Activated CD8-positive, alpha-beta memory T cell treated with anti-CD3 and anti-CD28 coated beads, Interleukin-2, amount 10 ng/mL, durations not matched to agents 7 days and 5 days (primary cell): ENCODE measurements around the gene CRAMP1. TPM values are rescaled to one million over a fixed set of nuclear protein-coding genes. Genes with fewer than 3 reads are reported as not detected.
A peak's percentile ranks its signal among the peaks of the same experiment; 100 is the strongest.

Experiments used
- ATAC-seq: fragments of 150-1000 bp; cut with Tn5 transposase; one replicate; pipeline ENCODE4 v1.10.0; 2021; ENCODE audit warnings: moderate library complexity
- CTCF ChIA-PET: fragments of 350-600 bp; sonication (Branson Sonifier 250); formaldehyde crosslinking; loops from one replicate; lab custom pipeline; 2021; ENCODE audit warnings: antibody characterized with exemption; lab: Charles Lee
- DNase-seq: peaks from one replicate; pipeline ENCODE4 v3.0.0-alpha.2; 2020
- H3K27ac Mint-ChIP-seq: one replicate; pipeline ENCODE4 v1.8.0; 2021; ENCODE audit warnings: mild to moderate bottlenecking, mixed read lengths
- H3K27me3 Mint-ChIP-seq: one replicate; pipeline ENCODE4 v1.8.0; 2021; ENCODE audit warnings: mixed read lengths
- H3K36me3 Mint-ChIP-seq: one replicate; pipeline ENCODE4 v1.8.0; 2021; ENCODE audit warnings: mild to moderate bottlenecking, mixed read lengths
- H3K4me1 Mint-ChIP-seq: one replicate; pipeline ENCODE4 v1.8.0; 2021; ENCODE audit warnings: mixed read lengths
- H3K4me3 Mint-ChIP-seq: one replicate; pipeline ENCODE4 v1.8.0; 2021; ENCODE audit warnings: mild to moderate bottlenecking, moderate library complexity, mixed read lengths
- H3K9me3 Mint-ChIP-seq: one replicate; pipeline ENCODE4 v1.8.0; 2022; ENCODE audit warnings: low read depth, mixed read lengths
- total RNA-seq, 2 experiments: library from RNA; stranded (reverse); gene quantifications; one replicate each; pipeline ENCODE4 v1.2.3, GENCODE V29; 2021

CRAMP1 gene
- total RNA-seq, 2 experiments from 2014 or later, result 26.8 to 31.1 TPM

DNA sequence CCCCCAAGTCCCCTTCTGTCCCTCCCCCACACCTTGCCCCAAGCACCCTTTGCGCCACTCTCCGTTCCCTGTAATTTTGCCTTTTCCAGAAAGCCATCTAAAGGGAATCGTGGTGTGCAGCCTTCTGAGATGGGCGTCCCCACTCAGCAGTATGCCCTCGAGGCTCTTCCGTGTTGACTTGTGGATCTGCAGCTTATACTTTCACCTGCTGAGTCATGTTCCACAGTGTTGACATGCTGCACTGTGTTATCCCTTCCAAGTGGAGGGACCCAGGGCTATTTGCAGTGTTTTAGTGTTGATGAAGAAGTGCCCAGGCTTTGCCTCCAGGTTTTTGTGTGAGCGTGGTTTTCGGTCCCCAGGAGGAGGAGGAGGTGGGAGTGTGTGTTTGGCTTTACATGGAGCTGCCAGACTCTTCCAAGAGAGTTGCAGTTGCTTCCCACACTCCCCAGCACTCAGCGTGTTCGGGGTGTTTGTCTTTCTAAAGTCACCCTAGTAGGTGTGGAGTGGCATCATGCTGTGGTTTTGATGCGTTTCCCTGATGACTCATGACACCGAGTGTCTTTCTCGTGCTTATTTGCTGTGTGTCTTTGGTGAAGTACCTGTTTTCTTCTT lies 33.9 kb downstream of the CRAMP1 start:
- CTCF ChIA-PET, result no interaction called here

GRCh38 chr16:1647856-1648255 lies 35.7 kb downstream of the CRAMP1 start:
- no peak for ATAC-seq
- Mint-ChIP-seq H3K9me3 (no peaks in the 10 kb centered on the region), H3K27me3 (no peaks in the 10 kb centered on the region), H3K4me1 (peaks cover 18% of the 10 kb centered on the region), H3K36me3 (peaks cover 29% of the 10 kb centered on the region), H3K4me3 (no peak overlapping the region), H3K27ac (no peak overlapping the region)
- DNase-seq, result no peak
- CTCF ChIA-PET, result interaction anchor here (1.2 kb wide), 1 partner anchor 58 kb away, joined by 4 read pairs; the partner anchor contains the start of gene MAPK8IP3

More for the DNA sequence above, 33.9 kb downstream of the CRAMP1 start:
- ATAC-seq, result peak; percentile 91
- Mint-ChIP-seq H3K27me3 (no peaks in the 10 kb centered on the region), H3K4me3 (no peak overlapping the region), H3K9me3 (no peaks in the 10 kb centered on the region), H3K36me3 (peaks cover 26% of the 10 kb centered on the region), H3K27ac (peak overlapping the region; percentile 16), H3K4me1 (peaks cover 18% of the 10 kb centered on the region)
- peak; percentile 66 for DNase-seq

DNA sequence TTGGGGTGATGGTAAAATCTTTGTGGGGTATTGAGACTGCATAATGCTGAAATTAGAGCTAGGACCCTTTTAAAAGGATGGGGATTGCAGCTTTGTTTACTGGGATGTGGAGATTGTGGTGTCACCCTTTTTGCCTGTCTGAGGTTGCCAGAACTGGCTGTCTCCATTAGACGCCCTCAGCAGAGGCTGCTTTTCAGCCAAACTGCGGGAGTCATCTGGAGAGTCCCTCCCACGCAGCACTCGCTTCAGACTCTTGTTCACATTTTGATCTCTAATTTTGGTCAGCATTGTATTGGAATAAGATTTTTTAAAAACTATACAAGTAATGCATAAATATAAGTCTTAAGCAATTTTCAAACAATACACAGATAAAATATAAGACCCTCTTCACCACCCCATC lies 38.0 kb downstream of the CRAMP1 start:
- Mint-ChIP-seq H3K4me3 (no peak overlapping the region), H3K9me3 (no peaks in the 10 kb centered on the region), H3K27me3 (no peaks in the 10 kb centered on the region), H3K27ac (no peak overlapping the region), H3K4me1 (peaks cover 16% of the 10 kb centered on the region), H3K36me3 (peaks cover 28% of the 10 kb centered on the region)
- DNase-seq (no peak), ATAC-seq (no peak)
- CTCF ChIA-PET, result interaction anchor here (1.2 kb wide), 1 partner anchor 10 kb away, joined by 3 read pairs; no protein-coding TSS in a partner anchor

GRCh38 chr16:1651094-1651973 lies 39.2 kb downstream of the CRAMP1 start:
- Mint-ChIP-seq H3K27me3 (no peaks in the 10 kb centered on the region), H3K4me3 (no peak overlapping the region), H3K36me3 (peaks cover 24% of the 10 kb centered on the region), H3K27ac (peak overlapping the region; percentile 50), H3K9me3 (no peaks in the 10 kb centered on the region), H3K4me1 (peaks cover 6% of the 10 kb centered on the region)
- DNase-seq (peak; percentile 43), ATAC-seq (no peak)
- CTCF ChIA-PET, result no interaction called here

DNA sequence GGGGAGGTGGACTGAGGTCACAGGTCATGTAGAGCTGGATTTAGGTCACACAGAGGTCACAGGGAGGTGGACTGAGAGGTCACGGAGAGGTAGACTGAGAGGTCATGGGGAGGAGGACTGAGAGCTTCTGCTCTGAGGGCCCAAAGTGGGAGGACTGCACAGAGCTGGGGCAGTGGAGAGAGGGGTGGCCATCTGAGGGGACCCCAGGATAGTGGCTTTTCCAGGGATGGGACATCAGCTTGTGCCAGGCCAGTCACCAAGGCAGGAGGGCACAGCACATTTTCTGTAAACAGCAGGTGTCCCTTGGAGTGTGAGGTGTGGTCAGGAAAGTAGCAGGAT lies 39.8 kb downstream of the CRAMP1 start:
- Mint-ChIP-seq H3K36me3 (peaks cover 24% of the 10 kb centered on the region), H3K9me3 (no peaks in the 10 kb centered on the region), H3K27me3 (no peaks in the 10 kb centered on the region), H3K27ac (no peak overlapping the region), H3K4me3 (no peak overlapping the region), H3K4me1 (no peaks in the 10 kb centered on the region)
- DNase-seq (no peak), ATAC-seq (no peak)
- CTCF ChIA-PET, result no interaction called here

- Mint-ChIP-seq H3K27me3 (no peaks in the 10 kb centered on the region), H3K4me1 (peaks cover under 1% of the 10 kb centered on the region), H3K36me3 (peaks cover 22% of the 10 kb centered on the region), H3K9me3 (no peaks in the 10 kb centered on the region), H3K27ac (no peak overlapping the region), H3K4me3 (no peak overlapping the region)
- CTCF ChIA-PET, result interaction anchor here (1.4 kb wide), 1 partner anchor 53 kb away, joined by 3 read pairs; the partner anchor contains the start of gene MAPK8IP3
- DNase-seq (no peak), ATAC-seq (no peak)
Observed at GRCh38 chr16:1653023-1653422, 40.9 kb downstream of the CRAMP1 start.

- Mint-ChIP-seq H3K4me3 (no peak overlapping the region), H3K27ac (no peak overlapping the region), H3K27me3 (no peaks in the 10 kb centered on the region), H3K9me3 (no peaks in the 10 kb centered on the region), H3K36me3 (peaks cover 21% of the 10 kb centered on the region), H3K4me1 (peaks cover 7% of the 10 kb centered on the region)
- ATAC-seq, result no peak
- CTCF ChIA-PET, result no interaction called here
- DNase-seq, result no peak
Observed at GRCh38 chr16:1654505-1655268, 42.5 kb downstream of the CRAMP1 start.

GRCh38 chr16:1655269-1655807 lies 43.2 kb downstream of the CRAMP1 start:
- H3K27me3 Mint-ChIP-seq, result no peaks in the 10 kb centered on the region
- no peaks in the 10 kb centered on the region for H3K9me3 Mint-ChIP-seq
- no peak for DNase-seq
- H3K36me3 Mint-ChIP-seq, result peaks cover 23% of the 10 kb centered on the region
- CTCF ChIA-PET, result no interaction called here
- no peak for ATAC-seq
- H3K27ac Mint-ChIP-seq, result no peak overlapping the region
- H3K4me3 Mint-ChIP-seq, result no peak overlapping the region
- H3K4me1 Mint-ChIP-seq, result peaks cover 7% of the 10 kb centered on the region

GRCh38 chr16:1655909-1656807 lies 44.0 kb downstream of the CRAMP1 start:
- Mint-ChIP-seq H3K9me3 (no peaks in the 10 kb centered on the region), H3K36me3 (peaks cover 18% of the 10 kb centered on the region), H3K4me1 (peaks cover 7% of the 10 kb centered on the region), H3K27ac (no peak overlapping the region), H3K27me3 (no peaks in the 10 kb centered on the region), H3K4me3 (no peak overlapping the region)
- DNase-seq (no peak), ATAC-seq (no peak)
- CTCF ChIA-PET, result no interaction called here

DNA sequence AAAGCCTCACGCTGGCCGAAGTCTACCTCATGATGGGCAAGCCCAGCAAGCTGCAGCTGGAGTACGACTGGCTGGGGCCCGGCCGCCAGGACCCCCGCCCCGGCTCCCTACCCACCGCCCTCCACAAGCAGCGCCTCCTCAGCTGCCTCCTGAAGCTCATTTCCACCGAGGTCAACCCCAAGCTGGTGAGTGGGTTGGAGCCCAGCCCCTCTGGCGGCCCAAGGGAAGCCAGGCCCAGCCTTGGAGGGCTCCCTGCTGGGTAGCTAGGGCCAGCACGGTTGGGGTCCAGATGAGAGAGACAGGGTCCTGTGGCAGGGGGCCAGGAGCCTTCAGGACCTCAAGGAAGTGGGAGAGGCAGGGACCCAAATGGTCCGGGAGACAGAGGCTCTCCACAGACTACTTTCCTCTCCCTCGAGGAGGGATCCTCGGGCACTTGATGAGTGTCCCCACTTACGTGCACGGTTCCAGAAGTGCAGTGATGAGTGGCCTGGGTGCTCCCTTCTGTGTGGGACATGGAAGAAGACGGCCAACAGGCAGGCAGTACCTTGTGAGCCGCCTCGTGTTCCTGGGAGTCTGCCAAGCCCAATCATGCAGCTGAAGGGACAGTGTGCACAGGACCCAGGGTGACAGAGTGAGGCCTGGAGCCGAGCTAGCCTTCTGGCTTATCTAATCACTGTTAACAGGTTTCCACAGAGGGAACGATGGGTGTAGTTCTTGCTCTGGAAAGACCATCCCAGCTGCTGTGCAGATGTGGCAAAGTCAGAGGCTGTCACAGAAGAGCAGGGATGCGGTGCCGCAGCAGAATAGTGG lies 44.9 kb downstream of the CRAMP1 start:
- peaks cover 7% of the 10 kb centered on the region for H3K4me1 Mint-ChIP-seq
- no peak overlapping the region for H3K27ac Mint-ChIP-seq
- CTCF ChIA-PET, result no interaction called here
- ATAC-seq (no peak), DNase-seq (no peak)
- H3K4me3 Mint-ChIP-seq, result no peak overlapping the region
- H3K9me3 Mint-ChIP-seq, result no peaks in the 10 kb centered on the region
- H3K36me3 Mint-ChIP-seq, result peaks cover 9% of the 10 kb centered on the region
- H3K27me3 Mint-ChIP-seq, result no peaks in the 10 kb centered on the region

DNA sequence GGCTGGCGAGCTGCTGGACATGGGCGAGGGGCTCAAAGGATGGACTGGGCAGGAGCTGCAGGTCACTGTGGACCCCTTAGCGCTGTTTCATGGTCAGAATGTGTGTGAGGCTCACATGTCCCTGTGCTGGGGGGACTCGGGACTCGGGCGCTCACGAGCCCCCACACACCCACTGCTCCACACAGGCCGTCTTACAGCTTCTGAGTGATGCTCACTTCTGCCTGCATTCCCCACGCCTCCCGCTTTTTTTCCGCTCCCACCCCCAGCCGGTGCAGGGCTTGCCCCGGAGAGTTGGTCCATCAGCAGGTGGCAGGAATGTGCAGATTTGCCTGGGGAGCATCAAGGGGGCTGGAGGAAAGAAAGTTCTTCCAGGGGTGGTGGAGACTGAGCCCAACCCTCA lies 45.7 kb downstream of the CRAMP1 start:
- ATAC-seq, result no peak
- DNase-seq, result no peak
- Mint-ChIP-seq H3K4me1 (peaks cover 7% of the 10 kb centered on the region), H3K27ac (no peak overlapping the region), H3K9me3 (no peaks in the 10 kb centered on the region), H3K27me3 (no peaks in the 10 kb centered on the region), H3K36me3 (peaks cover 9% of the 10 kb centered on the region), H3K4me3 (no peak overlapping the region)
- CTCF ChIA-PET, result no interaction called here

DNA sequence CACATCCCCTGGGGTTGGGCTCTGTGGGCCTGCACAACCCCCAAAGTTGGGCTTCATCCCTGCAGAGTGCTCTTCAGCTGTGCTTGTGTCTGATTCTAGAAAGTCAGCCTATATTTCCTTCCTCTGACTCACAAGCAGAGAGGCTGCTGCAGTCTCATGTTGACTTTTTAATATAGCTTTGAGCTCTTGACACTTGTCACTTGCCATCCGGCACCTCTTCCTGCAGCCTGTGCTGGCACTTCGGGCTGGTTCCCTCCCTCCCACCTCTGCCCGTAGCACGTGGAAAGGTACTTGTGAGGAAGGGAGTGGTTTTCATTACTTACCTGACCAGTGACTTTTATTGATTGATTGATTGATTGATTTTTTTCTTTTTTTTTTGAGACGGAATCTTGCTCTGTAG lies 46.9 kb downstream of the CRAMP1 start:
- ATAC-seq (no peak), DNase-seq (no peak)
- Mint-ChIP-seq H3K9me3 (no peaks in the 10 kb centered on the region), H3K4me1 (peaks cover 7% of the 10 kb centered on the region), H3K36me3 (peaks cover 12% of the 10 kb centered on the region), H3K4me3 (no peak overlapping the region), H3K27me3 (no peaks in the 10 kb centered on the region), H3K27ac (no peak overlapping the region)
- CTCF ChIA-PET, result interaction anchor here (1.1 kb wide), 1 partner anchor 9 kb away, joined by 3 read pairs; no protein-coding TSS in a partner anchor
